NCI-H187 (cell line): ENCODE results near the gene LRP4.

Experiments
- DNase-seq, 2 experiments: peaks; one replicate each; lab custom pipeline; 2025; lab: John Stamatoyannopoulos, UW

LRP4 gene

GRCh38 chr11:46894506-46894905 is 23.8 kb downstream of the LRP4 start:
- DNase-seq = no peak

DNA sequence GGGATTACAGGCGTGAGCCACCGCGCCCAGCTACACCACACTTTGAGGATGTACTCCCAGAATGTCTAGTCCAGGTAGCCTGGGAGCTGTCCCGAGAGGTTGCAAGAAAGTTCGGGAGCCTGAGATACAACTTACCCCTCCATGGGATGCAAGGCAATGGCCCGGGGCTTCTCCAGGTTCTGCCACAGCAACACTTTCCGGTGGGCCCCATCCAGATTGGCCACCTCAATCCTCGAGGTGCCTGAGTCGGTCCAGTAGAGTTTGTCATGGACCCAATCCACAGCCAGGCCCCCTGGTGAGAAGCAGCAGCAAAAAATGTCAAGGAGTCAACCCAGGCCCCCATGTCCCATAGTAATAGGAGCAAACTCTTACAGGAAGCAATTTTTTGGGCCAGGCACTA is 25.5 kb downstream of the LRP4 start:
- DNase-seq = no peak

GRCh38 chr11:46892109-46892508 is 26.2 kb downstream of the LRP4 start:
- DNase-seq = no peak

DNA sequence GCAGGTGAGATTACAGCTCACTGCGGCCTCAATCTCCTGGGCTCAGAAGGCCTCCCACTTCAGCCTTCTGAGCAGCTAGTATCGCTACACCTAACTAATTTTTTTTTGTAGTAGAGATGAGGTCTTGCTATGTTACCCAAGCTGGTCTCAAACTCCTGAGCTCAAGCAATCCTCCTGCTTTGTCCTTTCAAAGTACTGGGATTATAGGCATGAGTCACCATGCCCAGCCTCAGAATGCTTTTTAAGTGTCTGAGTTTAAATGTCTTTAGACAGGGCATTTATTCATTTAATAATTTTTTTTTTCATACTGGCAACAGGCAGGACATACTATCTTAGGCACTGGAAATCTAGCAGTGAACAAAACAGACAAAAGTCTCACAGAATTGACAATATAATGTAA is 27.7 kb downstream of the LRP4 start:
- no peak for DNase-seq

DNA sequence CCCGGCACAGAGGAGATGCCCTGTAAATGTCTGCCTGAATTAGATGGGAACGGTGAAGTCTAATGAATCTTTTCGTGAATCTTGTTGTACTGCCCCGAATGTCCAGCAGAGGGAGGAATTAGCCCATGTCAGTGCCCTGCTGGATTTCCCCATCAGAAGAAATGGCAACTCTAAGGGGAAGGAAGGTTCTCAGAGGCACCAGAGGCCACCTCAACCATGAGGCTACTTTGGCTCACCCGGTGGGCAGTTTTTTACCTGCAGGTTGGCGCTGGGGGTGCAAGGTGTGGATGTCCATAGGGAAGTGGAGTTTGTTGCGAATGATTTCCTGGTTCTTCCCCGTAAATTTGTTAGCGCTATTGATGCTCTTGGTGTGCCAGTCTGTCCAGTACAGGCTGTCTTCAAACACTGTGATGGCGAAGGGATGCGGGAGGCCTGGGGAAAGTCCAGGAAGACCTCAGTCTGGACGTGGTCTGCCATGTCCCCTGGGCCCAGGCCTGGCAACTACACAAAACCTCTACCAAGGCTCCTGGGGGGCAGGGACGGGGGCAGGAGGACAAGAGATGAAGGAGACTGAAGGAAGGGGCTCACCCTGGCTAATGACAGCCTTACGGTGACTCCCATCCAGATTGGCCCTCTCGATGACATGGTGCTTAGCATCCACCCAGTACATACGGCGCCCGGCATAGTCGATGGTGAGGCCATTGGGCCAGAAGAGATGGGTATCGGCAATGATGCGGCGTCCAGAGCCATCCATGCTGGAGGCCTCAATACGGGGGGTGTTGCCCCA is 28.5 kb downstream of the LRP4 start:
- peak; percentile 78 to 90 for DNase-seq

DNA sequence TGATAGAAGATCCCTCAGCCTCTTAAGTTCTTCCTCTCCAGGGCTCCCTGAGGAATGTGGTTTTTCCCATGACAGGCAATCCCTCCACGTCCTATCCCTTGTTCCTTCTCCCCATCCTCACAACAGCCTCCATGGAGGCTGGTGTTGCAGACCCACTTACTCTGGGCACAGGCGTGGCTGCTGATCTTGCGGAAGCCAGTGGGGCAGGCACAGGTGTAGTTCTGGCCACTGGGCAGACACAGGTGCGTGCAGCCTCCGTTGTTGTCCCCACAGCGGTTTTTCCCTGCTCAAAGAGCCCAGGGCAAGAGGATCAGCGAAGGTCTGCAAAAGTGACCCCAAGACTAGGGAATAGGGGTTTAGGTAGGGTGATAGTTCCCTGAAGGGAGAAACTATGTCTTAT is 29.1 kb downstream of the LRP4 start:
- no peak for DNase-seq

GRCh38 chr11:46888636-46889035 is 29.7 kb downstream of the LRP4 start:
- DNase-seq = no peak

GRCh38 chr11:46886211-46886610 is 32.1 kb downstream of the LRP4 start:
- no peak for DNase-seq

DNA sequence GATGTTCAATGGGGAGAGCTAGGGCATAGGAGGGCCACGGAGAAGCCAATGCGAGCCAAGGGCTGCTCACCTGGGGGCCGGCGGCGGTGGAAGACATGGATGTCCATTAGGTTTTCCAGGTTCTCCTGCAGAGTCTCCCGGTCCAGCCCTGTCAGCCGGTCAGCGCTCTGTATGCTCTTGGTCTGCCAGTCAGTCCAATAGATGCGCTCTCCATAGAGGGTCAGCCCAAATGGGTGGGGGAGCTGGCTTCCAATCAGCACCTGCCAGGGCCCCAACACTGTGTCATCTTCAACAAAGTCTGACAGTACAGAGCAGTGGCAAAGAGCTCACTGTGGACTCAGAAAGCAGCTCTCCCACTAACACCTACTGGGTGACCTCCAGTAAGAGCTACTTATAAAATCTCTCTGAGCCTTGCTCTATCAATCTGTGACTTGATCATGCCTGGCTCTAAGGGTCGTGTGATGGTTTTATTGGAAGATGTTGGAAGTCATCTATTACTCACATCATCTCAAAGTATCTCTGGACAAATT is 39.2 kb downstream of the LRP4 start:
- no peak for DNase-seq

- DNase-seq = no peak
These were observed 40.8 kb downstream of the LRP4 start for GRCh38 chr11:46877580-46877979.

DNA sequence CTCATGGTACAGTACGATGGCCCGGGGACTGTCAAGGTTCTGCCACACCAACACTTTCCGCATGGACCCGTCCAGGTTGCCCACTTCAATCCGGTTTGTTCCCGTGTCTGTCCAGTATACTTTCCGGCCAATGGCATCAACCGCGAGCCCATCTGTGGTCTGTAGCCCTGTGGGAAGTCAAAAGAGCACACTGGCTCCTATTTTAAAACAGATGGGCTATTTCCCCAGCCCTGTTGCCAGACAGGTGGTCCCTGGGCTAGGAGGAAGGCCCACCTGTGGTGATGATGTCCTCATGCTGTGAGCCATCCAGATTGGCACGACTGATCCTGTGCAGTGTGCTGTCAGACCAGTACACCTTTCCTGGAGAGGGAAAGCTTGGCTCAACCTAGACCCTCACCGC is 41.9 kb downstream of the LRP4 start:
- DNase-seq = no peak

GRCh38 chr11:46874586-46874985 is 43.8 kb downstream of the LRP4 start:
- DNase-seq = no peak

- no peak for DNase-seq
These were observed 49.4 kb downstream of the LRP4 start for GRCh38 chr11:46868912-46869311.

DNA sequence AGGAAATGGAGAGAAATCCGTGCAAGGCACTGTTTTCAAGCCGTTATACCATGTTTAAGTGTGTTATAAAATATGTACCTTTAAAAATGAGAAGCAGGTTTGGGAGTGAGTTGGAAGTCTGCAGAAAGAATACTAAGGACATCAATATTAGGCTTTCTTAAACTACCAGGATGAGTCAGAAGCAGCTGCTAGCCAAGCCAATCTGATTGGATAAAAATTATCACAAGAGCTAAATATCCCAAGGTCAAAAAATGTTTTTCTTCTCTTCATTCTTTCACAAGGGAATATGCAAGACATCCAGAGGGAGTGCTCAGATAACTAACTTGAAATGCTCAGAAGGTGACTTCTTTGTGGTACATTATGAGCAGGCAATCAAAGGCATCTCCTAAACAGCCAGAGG is 53.0 kb downstream of the LRP4 start:
- no peak for DNase-seq

- DNase-seq = no peak
These were observed 58.1 kb downstream of the LRP4 start for GRCh38 chr11:46860218-46860617.

DNA sequence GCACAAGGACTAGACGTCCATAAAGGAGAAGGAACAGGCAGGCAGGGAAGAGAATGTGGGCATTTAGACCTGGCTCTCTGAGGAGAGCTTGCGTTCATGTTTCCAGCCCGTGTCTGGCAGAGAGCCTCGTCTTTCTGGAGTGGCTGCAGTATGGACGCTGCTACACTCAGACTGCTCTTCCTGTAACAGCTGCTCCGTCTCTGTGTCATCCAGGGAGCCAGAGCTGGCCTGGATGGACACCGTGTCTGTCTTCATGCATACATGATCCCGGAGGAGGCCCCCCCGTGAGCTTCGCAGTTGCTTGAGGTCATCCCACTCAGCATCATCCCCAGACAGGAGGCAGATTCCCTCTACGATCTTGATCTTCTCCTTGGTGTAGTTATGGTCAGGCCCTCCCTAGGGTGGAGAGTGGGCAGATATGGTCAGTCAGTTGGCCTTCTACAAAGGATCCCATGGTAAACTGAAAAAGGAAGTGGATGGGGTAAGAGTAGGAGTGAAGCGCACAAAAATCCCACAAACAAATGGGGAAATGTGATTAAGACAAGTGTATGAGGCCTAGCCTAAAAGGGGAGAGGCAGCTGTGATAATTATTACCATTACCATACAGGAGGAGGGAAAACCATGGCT is 59.3 kb downstream of the LRP4 start:
- DNase-seq = no peak

- DNase-seq = no peak
These were observed 60.7 kb downstream of the LRP4 start for GRCh38 chr11:46857666-46858065.

GRCh38 chr11:46856605-46857343 is 61.6 kb downstream of the LRP4 start:
- DNase-seq = no peak

DNA sequence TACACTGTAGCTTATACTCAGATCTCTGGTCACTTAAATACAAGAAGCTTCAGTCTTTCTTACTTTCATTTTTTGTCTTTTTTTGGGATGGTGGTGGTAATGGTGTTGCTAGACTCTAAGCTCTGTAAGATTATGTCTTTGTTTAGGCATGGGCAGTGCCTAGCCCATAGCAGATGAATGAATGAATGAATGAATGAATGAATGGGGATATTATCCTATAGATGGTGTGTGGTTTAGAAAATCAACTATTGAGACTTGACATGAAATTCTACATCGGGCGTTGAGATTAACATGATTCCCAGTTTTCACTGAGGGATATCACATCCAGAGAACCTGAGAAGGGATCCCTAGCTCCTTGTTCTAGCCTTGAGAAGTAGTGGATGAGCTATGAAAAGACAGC is 62.5 kb downstream of the LRP4 start:
- no peak for DNase-seq

DNA sequence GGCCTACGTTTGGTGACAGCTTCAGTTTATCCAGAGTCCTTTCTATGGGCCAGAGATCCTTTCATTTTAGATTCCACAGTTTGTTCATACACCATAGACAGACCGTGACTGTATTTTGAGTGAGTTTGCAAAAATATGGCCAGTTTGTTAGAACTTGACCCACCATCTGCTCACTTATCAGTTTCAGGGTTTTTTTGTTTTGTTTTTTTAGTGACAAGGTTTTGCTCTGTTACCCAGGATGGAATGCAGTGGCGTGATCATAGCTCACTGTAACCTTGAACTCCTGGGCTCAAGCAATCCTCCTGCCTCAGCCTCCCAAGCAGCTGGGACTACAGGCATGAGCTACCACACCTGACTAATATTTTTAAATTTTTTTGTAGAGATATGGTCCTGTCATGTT is 63.2 kb downstream of the LRP4 start:
- no peak for DNase-seq

GRCh38 chr11:46850829-46851380 is 67.4 kb downstream of the LRP4 start:
- no peak for DNase-seq

DNA sequence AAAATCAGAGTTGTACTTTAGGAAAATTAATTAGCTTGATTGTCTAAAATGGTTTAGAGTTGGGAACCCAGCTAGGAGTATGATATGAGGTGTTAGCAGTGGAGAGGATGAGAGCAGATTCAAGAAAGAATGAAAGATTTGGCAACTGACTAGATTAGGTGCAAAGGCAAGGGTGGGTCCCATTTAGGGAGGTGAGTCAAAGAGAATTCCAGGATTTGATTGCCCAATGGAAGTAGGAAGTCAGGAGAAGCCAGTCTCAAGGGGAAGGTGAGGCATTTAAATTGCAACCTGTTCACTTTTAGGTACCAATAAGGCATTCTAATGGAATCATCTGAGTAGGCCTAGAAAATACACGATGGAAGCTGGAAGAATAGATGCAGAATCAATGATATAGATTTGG is 68.7 kb downstream of the LRP4 start:
- DNase-seq = no peak

DNA sequence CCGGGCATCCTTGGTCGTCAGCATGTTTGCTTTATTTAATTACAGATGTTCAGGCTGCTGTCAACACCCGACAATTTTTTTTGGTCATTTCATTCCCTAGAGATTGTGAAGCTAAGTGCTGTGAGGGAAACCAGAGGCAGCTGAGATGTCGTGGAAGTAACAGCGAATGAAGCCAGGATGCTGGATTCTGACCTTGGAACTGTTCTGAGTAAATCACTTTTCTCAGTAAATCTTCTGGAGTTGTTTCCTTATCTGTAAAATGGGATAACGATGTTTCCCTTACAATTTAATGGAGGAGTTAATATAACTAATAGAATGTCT is 71.9 kb downstream of the LRP4 start:
- DNase-seq = no peak
